Left forelimb (tissue), 1 donor: ENCODE measurements around the gene NEU3.
"Not testable (repeated sequence)": the region's sequence is repeated elsewhere in the genome, so short reads cannot be mapped to it uniquely, and the experiment has no call there.

ENCODE experiments used
- DNase-seq: peaks from one replicate; pipeline ENCODE4 v3.0.0-alpha.2; 2018; ENCODE audit warnings: low spot score

The NEU3 gene

GRCh38 chr11:75029836-75030631, 41.3 kb downstream of the NEU3 start:
- DNase-seq: no peak

- no peak for DNase-seq
Observed at GRCh38 chr11:75031224-75031753, 42.6 kb downstream of the NEU3 start.

GRCh38 chr11:75031771-75032549, 43.2 kb downstream of the NEU3 start:
- no peak for DNase-seq

- DNase-seq: no peak
Observed at GRCh38 chr11:75032550-75032935, 43.8 kb downstream of the NEU3 start.

- no peak for DNase-seq
Observed at GRCh38 chr11:75033916-75034315, 45.2 kb downstream of the NEU3 start.

GRCh38 chr11:75035256-75035655, 46.5 kb downstream of the NEU3 start:
- DNase-seq: no peak

- no peak for DNase-seq
Observed at GRCh38 chr11:75035911-75036565, 47.3 kb downstream of the NEU3 start.

GRCh38 chr11:75040167-75040770, 51.5 kb downstream of the NEU3 start:
- no peak for DNase-seq

- DNase-seq: no peak
Observed at GRCh38 chr11:75041263-75041662, 52.5 kb downstream of the NEU3 start.

GRCh38 chr11:75041821-75042220, 53.1 kb downstream of the NEU3 start:
- DNase-seq: not testable (repeated sequence)

GRCh38 chr11:75044381-75045170, 55.8 kb downstream of the NEU3 start:
- not testable (repeated sequence) for DNase-seq

- not testable (repeated sequence) for DNase-seq
Observed at GRCh38 chr11:75046668-75047067, 57.9 kb downstream of the NEU3 start.

- DNase-seq: no peak
Observed at GRCh38 chr11:75047191-75047590, 58.5 kb downstream of the NEU3 start.

GRCh38 chr11:75049501-75050266, 61.0 kb downstream of the NEU3 start:
- not testable (repeated sequence) for DNase-seq

- no peak for DNase-seq
Observed at GRCh38 chr11:75050516-75050915, 61.8 kb downstream of the NEU3 start.

- DNase-seq: no peak
Observed at GRCh38 chr11:75051043-75051442, 62.3 kb downstream of the NEU3 start.

GRCh38 chr11:75052457-75052856, 63.7 kb downstream of the NEU3 start:
- DNase-seq: no peak

- no peak for DNase-seq
Observed at GRCh38 chr11:75055511-75055910, 66.8 kb downstream of the NEU3 start.

- DNase-seq: no peak
Observed at GRCh38 chr11:75056814-75057213, 68.1 kb downstream of the NEU3 start.

- no peak for DNase-seq
Observed at GRCh38 chr11:75059299-75059698, 70.6 kb downstream of the NEU3 start.
